IPS-15b (cell line): Measurements from ENCODE around the gene ELF1.

Source experiments
- H3K27me3 ChIP-seq: one replicate; pipeline ENCODE4 v1.6.1; 2013; ENCODE audit warnings: low read length; ENCODE audit not compliant: control insufficient read depth, insufficient read depth
- H3K36me3 ChIP-seq: one replicate; pipeline ENCODE4 v1.6.1; 2013; ENCODE audit warnings: low read length; ENCODE audit not compliant: control insufficient read depth, insufficient read depth
- H3K4me1 ChIP-seq: one replicate; pipeline ENCODE4 v1.6.1; 2013; ENCODE audit warnings: mild to moderate bottlenecking, low read length; ENCODE audit not compliant: control insufficient read depth, insufficient read depth
- H3K4me3 ChIP-seq: one replicate; pipeline ENCODE4 v1.5.1; 2013; ENCODE audit warnings: low read depth, low read length
- H3K9ac ChIP-seq: one replicate; pipeline ENCODE4 v1.6.1; 2013; ENCODE audit warnings: low read depth, mild to moderate bottlenecking, low read length
- H3K9me3 ChIP-seq: one replicate; pipeline ENCODE4 v1.6.1; 2013; ENCODE audit warnings: mild to moderate bottlenecking, low read length; ENCODE audit not compliant: control insufficient read depth, insufficient read depth

The ELF1 gene

DNA sequence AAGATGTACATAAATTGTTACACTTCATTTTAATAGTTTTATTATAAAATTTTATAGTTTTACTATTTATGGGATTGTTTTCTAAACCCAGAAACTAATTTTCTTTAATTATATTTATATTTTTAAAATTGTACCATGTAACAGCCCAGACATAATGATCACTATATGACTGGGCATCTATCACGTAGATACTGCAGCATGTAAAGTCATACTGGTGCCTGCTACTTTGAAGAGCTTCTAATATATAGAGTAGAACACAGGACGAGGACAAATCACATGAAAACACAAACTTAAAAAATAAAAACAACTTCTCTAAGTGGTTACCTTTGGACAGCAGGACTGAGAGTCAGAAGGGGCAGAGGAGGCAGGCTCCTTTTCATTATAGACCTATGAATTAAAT is 5.3 kb downstream of the ELF1 start:
- H3K36me3 ChIP-seq = no peaks in the 10 kb centered on the region
- H3K4me3 ChIP-seq = no peak overlapping the region
- H3K9ac ChIP-seq = no peak overlapping the region

GRCh38 chr13:41012536-41012935 is 6.6 kb downstream of the ELF1 start:
- Histone ChIP-seq H3K9me3 (no peaks in the 10 kb centered on the region), H3K27me3 (no peaks in the 10 kb centered on the region), H3K4me3 (no peak overlapping the region), H3K4me1 (peaks cover 28% of the 10 kb centered on the region), H3K36me3 (no peaks in the 10 kb centered on the region), H3K9ac (no peak overlapping the region)

More for the DNA sequence above, 5.3 kb downstream of the ELF1 start:
- H3K27me3 ChIP-seq = no peaks in the 10 kb centered on the region
- peaks cover 25% of the 10 kb centered on the region for H3K4me1 ChIP-seq
- no peaks in the 10 kb centered on the region for H3K9me3 ChIP-seq

DNA sequence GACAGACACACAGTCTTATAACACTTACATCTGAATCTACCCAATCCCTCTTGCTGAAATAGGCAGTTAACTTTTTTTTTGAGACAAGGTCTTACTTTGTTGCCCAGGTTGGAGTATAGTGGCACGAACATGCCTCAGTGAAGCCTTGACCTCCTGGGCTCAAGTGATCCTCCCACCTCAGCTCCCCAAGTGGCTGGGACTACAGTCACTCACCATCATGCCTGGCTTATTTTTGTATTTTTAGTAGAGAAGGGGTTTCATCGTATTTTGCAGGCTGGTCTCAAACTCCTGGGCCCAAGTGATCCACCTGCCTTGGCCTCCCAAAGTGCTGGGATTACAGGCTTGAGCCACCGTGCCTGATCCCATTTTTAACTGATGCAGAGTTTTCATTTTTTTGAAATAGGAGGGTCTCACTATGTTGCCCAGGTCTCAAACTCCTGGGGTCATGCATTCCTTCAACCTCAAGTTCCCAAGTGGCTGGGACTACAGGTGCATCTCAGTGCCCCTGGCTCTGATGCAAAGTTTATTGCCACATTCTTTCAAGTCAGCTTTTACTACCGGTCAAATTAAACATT is 7.6 kb downstream of the ELF1 start:
- Histone ChIP-seq H3K9ac (no peak overlapping the region), H3K9me3 (no peaks in the 10 kb centered on the region), H3K4me1 (peaks cover 31% of the 10 kb centered on the region), H3K36me3 (no peaks in the 10 kb centered on the region), H3K4me3 (no peak overlapping the region), H3K27me3 (no peaks in the 10 kb centered on the region)

GRCh38 chr13:41008349-41008980 is 10.7 kb downstream of the ELF1 start:
- H3K9me3 ChIP-seq = no peaks in the 10 kb centered on the region
- H3K9ac ChIP-seq = no peak overlapping the region
- no peaks in the 10 kb centered on the region for H3K36me3 ChIP-seq
- H3K4me1 ChIP-seq = peaks cover 10% of the 10 kb centered on the region
- no peaks in the 10 kb centered on the region for H3K27me3 ChIP-seq
- no peak overlapping the region for H3K4me3 ChIP-seq

GRCh38 chr13:41007744-41008128 is 11.4 kb downstream of the ELF1 start:
- no peaks in the 10 kb centered on the region for H3K9me3 ChIP-seq
- no peaks in the 10 kb centered on the region for H3K27me3 ChIP-seq
- no peaks in the 10 kb centered on the region for H3K36me3 ChIP-seq
- no peak overlapping the region for H3K4me3 ChIP-seq
- H3K9ac ChIP-seq = no peak overlapping the region
- H3K4me1 ChIP-seq = peaks cover 10% of the 10 kb centered on the region

GRCh38 chr13:41006978-41007743 is 12.0 kb downstream of the ELF1 start:
- Histone ChIP-seq H3K9me3 (no peaks in the 10 kb centered on the region), H3K4me3 (no peak overlapping the region), H3K27me3 (no peaks in the 10 kb centered on the region), H3K36me3 (no peaks in the 10 kb centered on the region), H3K9ac (no peak overlapping the region), H3K4me1 (peaks cover 10% of the 10 kb centered on the region)

- H3K4me3 ChIP-seq = no peak overlapping the region
- H3K9ac ChIP-seq = no peak overlapping the region
- H3K9me3 ChIP-seq = no peaks in the 10 kb centered on the region
- H3K36me3 ChIP-seq = no peaks in the 10 kb centered on the region
- H3K4me1 ChIP-seq = peaks cover 10% of the 10 kb centered on the region
- H3K27me3 ChIP-seq = no peaks in the 10 kb centered on the region
Measured at GRCh38 chr13:41006306-41006705, 12.8 kb downstream of the ELF1 start.

- Histone ChIP-seq H3K27me3 (no peaks in the 10 kb centered on the region), H3K9ac (no peak overlapping the region), H3K36me3 (no peaks in the 10 kb centered on the region), H3K4me3 (no peak overlapping the region), H3K9me3 (no peaks in the 10 kb centered on the region), H3K4me1 (peaks cover 10% of the 10 kb centered on the region)
Measured at GRCh38 chr13:41005704-41006103, 13.4 kb downstream of the ELF1 start.

DNA sequence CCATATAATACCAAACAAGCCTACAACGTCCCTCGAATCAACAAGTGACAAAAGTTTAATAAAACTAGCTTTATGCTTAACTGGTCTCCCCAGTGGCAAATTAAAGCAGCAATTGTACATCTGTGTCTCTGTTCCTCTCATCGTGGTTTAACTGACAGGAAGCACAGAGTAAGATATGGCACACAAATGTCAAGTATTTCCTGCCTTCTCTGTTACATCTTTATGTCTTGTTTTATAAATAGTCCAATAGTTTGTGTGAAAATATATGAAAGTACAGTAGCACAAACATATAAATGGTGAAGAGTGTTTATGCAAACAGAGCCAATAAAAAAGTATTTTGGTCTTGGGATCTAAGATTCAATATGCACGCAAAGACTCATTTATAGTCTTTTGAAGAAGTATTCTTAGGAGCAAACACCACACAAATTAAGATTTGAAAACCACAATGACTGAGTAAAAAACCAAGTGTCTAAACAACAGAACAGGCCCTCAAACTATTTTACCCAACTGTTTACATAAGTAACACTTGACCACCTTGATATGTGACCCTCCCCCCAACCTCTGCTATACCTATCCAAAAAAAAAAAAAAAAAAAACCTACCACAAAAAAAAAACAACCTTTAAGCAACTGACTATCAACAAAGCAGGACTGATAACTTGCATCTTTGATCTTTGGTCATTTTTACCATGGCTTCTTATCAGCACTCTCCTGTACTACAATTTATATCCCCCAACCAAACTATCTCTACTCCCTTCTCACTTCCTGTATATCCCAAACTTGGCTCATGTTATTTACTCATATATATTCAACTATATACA is 14.0 kb downstream of the ELF1 start:
- Histone ChIP-seq H3K4me1 (peaks cover 10% of the 10 kb centered on the region), H3K36me3 (no peaks in the 10 kb centered on the region), H3K27me3 (no peaks in the 10 kb centered on the region), H3K9ac (no peak overlapping the region), H3K4me3 (no peak overlapping the region), H3K9me3 (no peaks in the 10 kb centered on the region)

GRCh38 chr13:41002606-41003005 is 16.5 kb downstream of the ELF1 start:
- Histone ChIP-seq H3K36me3 (no peaks in the 10 kb centered on the region), H3K4me3 (no peak overlapping the region), H3K27me3 (no peaks in the 10 kb centered on the region), H3K4me1 (peaks cover 7% of the 10 kb centered on the region), H3K9ac (no peak overlapping the region), H3K9me3 (no peaks in the 10 kb centered on the region)

DNA sequence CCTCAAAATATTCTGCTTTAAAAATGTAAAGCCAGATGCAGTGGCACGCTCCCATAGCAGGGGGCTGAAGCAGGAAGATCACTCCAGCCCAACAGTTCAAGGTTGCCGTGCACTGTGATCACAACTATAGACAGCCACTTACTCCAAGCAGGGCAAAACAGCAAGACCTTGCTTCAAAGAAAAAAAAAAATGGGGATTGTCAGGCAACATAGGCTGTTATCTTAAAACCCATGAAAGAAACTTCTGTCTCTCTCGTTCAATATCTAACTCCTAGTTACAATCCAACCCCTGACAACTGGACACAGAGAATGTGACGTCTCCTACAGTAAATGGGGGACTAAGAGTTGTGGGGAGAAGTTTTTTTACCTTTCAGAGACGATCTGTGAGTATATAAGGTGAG is 17.4 kb downstream of the ELF1 start:
- H3K36me3 ChIP-seq = no peaks in the 10 kb centered on the region
- no peaks in the 10 kb centered on the region for H3K4me1 ChIP-seq
- H3K27me3 ChIP-seq = no peaks in the 10 kb centered on the region
- H3K9me3 ChIP-seq = no peaks in the 10 kb centered on the region
- H3K9ac ChIP-seq = no peak overlapping the region
- H3K4me3 ChIP-seq = no peak overlapping the region
